Activated CD4-positive, alpha-beta T cell treated with anti-CD3 and anti-CD28 coated beads, Interleukin-2, amount 50 U/mL, for 48 hours (primary cell): ENCODE measurements around the gene SEC24D.
A peak's percentile ranks its signal among the peaks of the same experiment; 100 is the strongest.

Experiments
- DNase-seq, 2 experiments: peaks; one replicate each; pipeline ENCODE4 v3.0.0-alpha.2; 2020

Gene SEC24D

DNA sequence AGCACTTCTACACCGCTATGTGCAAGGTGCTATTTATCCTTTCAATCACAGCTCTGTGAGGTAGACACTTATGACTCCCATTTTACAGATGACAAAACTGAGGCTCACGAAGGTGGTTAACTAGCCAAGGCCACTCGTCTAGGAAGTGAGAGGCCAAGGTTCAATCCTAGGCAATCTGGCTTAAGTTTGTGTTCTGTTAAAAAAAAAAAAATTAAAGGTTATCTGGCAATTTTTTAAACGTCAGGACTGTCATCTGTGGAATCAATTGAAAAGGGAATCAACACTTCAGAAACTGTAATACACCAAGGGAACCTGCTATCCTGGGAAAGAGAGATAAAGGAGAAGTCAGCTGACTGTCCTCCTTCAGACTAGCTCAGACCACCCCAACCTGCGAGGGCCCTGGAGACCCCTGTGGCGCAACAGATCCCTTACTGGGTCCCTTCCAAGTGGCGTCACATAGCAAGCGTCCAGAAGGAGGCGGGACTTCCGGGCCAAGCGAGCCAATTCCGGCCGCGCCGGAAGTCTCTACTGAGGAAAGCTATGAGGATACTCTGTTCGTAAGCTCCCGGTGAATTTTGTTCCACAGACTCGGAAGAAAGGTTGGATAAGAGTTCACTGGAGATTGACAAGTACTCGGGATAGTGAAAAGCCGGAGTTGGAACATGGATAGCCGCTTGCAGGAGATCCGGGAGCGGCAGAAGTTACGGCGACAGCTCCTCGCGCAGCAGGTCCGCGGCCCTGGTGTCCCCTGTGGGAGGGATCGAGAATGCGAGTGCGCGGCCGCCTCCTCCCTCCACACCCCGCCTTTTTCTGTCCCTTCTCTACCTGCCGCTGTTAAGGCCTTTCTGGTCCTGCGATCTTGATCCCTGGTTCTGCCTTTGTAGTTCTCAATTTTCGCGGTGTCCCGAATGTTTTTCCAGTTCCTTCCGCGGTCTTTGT, 150.8 kb downstream of the SEC24D start, which contains the start of gene METTL14:
METTL14 (plus strand) TSS at position 520 of the 939 bp plus-strand sequence; CDS start at position 663, 143 bp downstream.
- DNase-seq: peak; percentile 91 to 92

DNA sequence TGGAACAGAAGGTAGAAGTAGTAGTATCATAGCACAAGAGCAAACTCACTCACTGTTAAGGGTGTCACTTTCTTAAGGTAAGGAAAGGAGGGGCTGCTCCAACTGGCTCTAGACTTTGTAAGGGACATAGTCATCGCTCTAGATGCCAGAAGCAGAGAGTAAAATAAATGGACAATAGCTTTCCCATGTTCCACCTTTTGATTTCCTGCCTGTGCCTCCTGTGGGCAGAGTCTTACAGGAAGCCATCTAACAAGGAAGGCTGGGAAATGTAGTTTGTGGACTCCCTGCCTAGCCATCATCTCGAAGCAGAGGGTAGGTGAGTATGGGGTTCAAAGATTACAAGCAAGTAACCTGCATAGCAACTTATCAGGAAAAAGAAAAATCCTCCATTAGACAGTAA, 152.4 kb downstream of the SEC24D start:
- DNase-seq: no peak

GRCh38 chr4:118682928-118683327, 153.0 kb downstream of the SEC24D start:
- no peak for DNase-seq

- no peak for DNase-seq
Measured at GRCh38 chr4:118680808-118681207, 155.1 kb downstream of the SEC24D start.

DNA sequence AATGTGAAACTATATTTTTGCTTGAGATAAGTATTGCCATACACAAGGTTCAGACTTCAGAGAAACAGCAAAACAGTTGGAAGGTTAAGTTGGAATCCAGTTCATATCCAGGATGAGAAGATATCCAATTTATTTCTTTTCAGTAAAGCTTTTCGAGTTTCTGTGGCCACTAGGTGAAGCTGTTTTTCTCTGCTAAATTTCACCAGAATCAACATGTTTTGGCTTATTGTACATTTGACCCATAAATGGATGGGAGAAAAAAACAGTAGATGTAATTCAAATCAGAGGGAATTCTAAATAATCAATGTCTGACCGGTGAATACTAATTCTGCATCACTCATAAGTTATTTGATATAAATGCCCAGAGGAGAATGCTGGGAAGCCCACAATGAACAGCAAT, 159.8 kb downstream of the SEC24D start:
- no peak for DNase-seq
